H1 (cell line): Measurements from ENCODE around the gene ZSWIM4. TPM values are rescaled to one million over a fixed set of nuclear protein-coding genes. Genes with fewer than 3 reads are reported as not detected.

Source experiments
- CTCF ChIA-PET: fragments of 300-600 bp; sonication (Branson Sonifier 250); formaldehyde crosslinking; loops from one replicate; lab custom pipeline; 2021; ENCODE audit not compliant: partially characterized antibody; lab: Charles Lee
- POLR2A ChIA-PET: fragments of 300-600 bp; sonication (Branson Sonifier 250); formaldehyde crosslinking; loops from one replicate; lab custom pipeline; 2021; ENCODE audit warnings: inconsistent platforms; ENCODE audit not compliant: partially characterized antibody; lab: Charles Lee
- DNase-seq, 2 experiments: peaks; one replicate each; pipeline versions ENCODE4 v3.0.0 to v3.0.0-alpha.2; 2010 to 2022; ENCODE audit warnings: low spot score in 2 of 2, low read depth in 1 of 2, mixed read lengths in 1 of 2
- FAIRE-seq: peaks from 2 replicates; lab custom pipeline; 2011; peaks lifted over from hg19 to GRCh38; lab: Jason Lieb, UNC
- H2AFZ ChIP-seq: 2 replicates; pipeline ENCODE4 v1.8.1; 2012; ENCODE audit warnings: low read length, inconsistent platforms
- H2AK5ac ChIP-seq: 2 replicates; pipeline ENCODE4 v1.6.1; 2013; ENCODE audit warnings: low read depth, low read length
- H2BK120ac ChIP-seq: replicated peaks from 2 replicates; pipeline ENCODE3; 2013; ENCODE audit warnings: low read depth, low read length, inconsistent platforms
- H2BK12ac ChIP-seq: 2 replicates; pipeline ENCODE4 v1.6.1; 2013; ENCODE audit warnings: low read depth, low read length
- H2BK15ac ChIP-seq: 2 replicates; pipeline ENCODE4 v1.6.1; 2013; ENCODE audit warnings: low read length
- H2BK20ac ChIP-seq: 2 replicates; pipeline ENCODE4 v1.6.1; 2013; ENCODE audit warnings: low read length
- H2BK5ac ChIP-seq: 2 replicates; pipeline ENCODE4 v1.6.1; 2013; ENCODE audit warnings: low read depth, low read length
- H3K14ac ChIP-seq: 2 replicates; pipeline ENCODE4 v1.6.1; 2013; ENCODE audit warnings: inconsistent platforms; ENCODE audit not compliant: insufficient read length
- H3K18ac ChIP-seq: 2 replicates; pipeline ENCODE4 v1.6.1; 2013; ENCODE audit warnings: low read length; ENCODE audit errors: extremely low read depth
- H3K23ac ChIP-seq: 2 replicates; pipeline ENCODE4 v1.6.1; 2013; ENCODE audit warnings: inconsistent platforms; ENCODE audit not compliant: insufficient read length
- H3K23me2 ChIP-seq: 2 replicates; pipeline ENCODE4 v1.6.1; 2013; ENCODE audit warnings: low read depth, low read length
- H3K27ac ChIP-seq: 2 replicates; pipeline ENCODE4 v1.6.1; 2011; ENCODE audit warnings: low read depth, low read length, inconsistent platforms
- H3K27me3 ChIP-seq, 4 experiments: replicated peaks in 1 of 4; 1 replicate in 1 of 4; 2 replicates in 3 of 4; pipeline versions ENCODE4 v1.6.1 to v1.8.1; 2011 to 2013; ENCODE audit warnings: low read length in 3 of 4, mild to moderate bottlenecking in 3 of 4, inconsistent platforms in 2 of 4, mixed read lengths in 2 of 4, moderate library complexity in 1 of 4; ENCODE audit not compliant: control insufficient read depth in 3 of 4, insufficient read depth in 3 of 4; ENCODE audit errors: extremely low read depth in 1 of 4
- H3K36me3 ChIP-seq, 4 experiments: 2 replicates each; pipeline versions ENCODE4 v1.6.1 to v1.8.1; 2011 to 2013; ENCODE audit warnings: mild to moderate bottlenecking in 4 of 4, low read length in 3 of 4, moderate library complexity in 2 of 4, control low read depth in 1 of 4, inconsistent platforms in 1 of 4; ENCODE audit not compliant: insufficient read depth in 4 of 4, control insufficient read depth in 2 of 4
- H3K4ac ChIP-seq: replicated peaks from 2 replicates; pipeline ENCODE3; 2013; ENCODE audit warnings: low read length, low read depth, mixed read lengths, inconsistent platforms; ENCODE audit not compliant: insufficient read length
- H3K4me1 ChIP-seq, 4 experiments: replicated peaks in 1 of 4; 1 replicate in 1 of 4; 2 replicates in 3 of 4; pipeline versions ENCODE4 v1.6.1 to v1.8.1; 2011 to 2013; ENCODE audit warnings: low read length in 3 of 4, inconsistent platforms in 2 of 4, mixed read lengths in 1 of 4; ENCODE audit not compliant: insufficient read depth in 4 of 4, control insufficient read depth in 3 of 4
- H3K4me2 ChIP-seq, 2 experiments: 2 replicates each; pipeline versions ENCODE4 v1.6.1 to v1.8.1; 2011 to 2013; ENCODE audit warnings: low read depth in 2 of 2, low read length in 2 of 2, control low read depth in 1 of 2, inconsistent platforms in 1 of 2, mild to moderate bottlenecking in 1 of 2; ENCODE audit not compliant: insufficient read depth in 1 of 2
- H3K4me3 ChIP-seq, 4 experiments: fragments of 200-600, 300-600 bp in 1 of 4; sonication (generic), shearing (Covaris generic), sonication (Bioruptor Twin) in 1 of 4; 2 replicates each; pipeline versions ENCODE4 v1.5.1 to v1.8.1; 2011 to 2016; ENCODE audit warnings: low read length in 4 of 4, low read depth in 3 of 4, control low read depth in 2 of 4, inconsistent platforms in 2 of 4, mild to moderate bottlenecking in 2 of 4, mixed read lengths in 1 of 4, moderate library complexity in 1 of 4; ENCODE audit not compliant: insufficient read depth in 2 of 4; ENCODE audit errors: extremely low read depth in 1 of 4
- H3K56ac ChIP-seq: replicated peaks from 2 replicates; pipeline ENCODE3; 2013; ENCODE audit warnings: low read depth, mild to moderate bottlenecking, mixed read lengths, low read length, inconsistent platforms; ENCODE audit not compliant: insufficient read length
- H3K79me1 ChIP-seq: 2 replicates; pipeline ENCODE4 v1.6.1; 2013; ENCODE audit warnings: low read depth, low read length, control low read depth
- H3K79me2 ChIP-seq, 2 experiments: 2 replicates each; pipeline versions ENCODE4 v1.6.1 to v1.8.1; 2012 to 2013; ENCODE audit warnings: low read length in 2 of 2, mild to moderate bottlenecking in 2 of 2, inconsistent platforms in 1 of 2; ENCODE audit not compliant: insufficient read depth in 2 of 2, control insufficient read depth in 1 of 2
- H3K9ac ChIP-seq, 4 experiments: replicated peaks in 1 of 4; 1 replicate in 1 of 4; 2 replicates in 3 of 4; pipeline versions ENCODE4 v1.6.1 to v1.8.1; 2011 to 2013; ENCODE audit warnings: low read depth in 3 of 4, low read length in 3 of 4, control low read depth in 2 of 4, mild to moderate bottlenecking in 2 of 4, moderate library complexity in 2 of 4, inconsistent platforms in 1 of 4; ENCODE audit errors: extremely low read depth in 1 of 4
- H3K9me3 ChIP-seq, 2 experiments: 2 replicates each; pipeline versions ENCODE4 v1.6.1 to v1.8.1; 2012 to 2013; ENCODE audit warnings: mild to moderate bottlenecking in 2 of 2, moderate library complexity in 2 of 2, control low read depth in 1 of 2, inconsistent platforms in 1 of 2, low read depth in 1 of 2, low read length in 1 of 2, mixed read lengths in 1 of 2; ENCODE audit not compliant: insufficient read depth in 2 of 2
- H4K20me1 ChIP-seq, 2 experiments: replicated peaks in 1 of 2; 2 replicates each; pipeline versions ENCODE3 to v1.8.1; 2011 to 2013; ENCODE audit warnings: inconsistent platforms in 2 of 2, low read length in 2 of 2, mild to moderate bottlenecking in 1 of 2; ENCODE audit not compliant: insufficient read depth in 2 of 2, control insufficient read depth in 1 of 2
- H4K5ac ChIP-seq: 2 replicates; pipeline ENCODE4 v1.6.1; 2013; ENCODE audit warnings: low read length, low read depth, mixed read lengths, inconsistent platforms; ENCODE audit not compliant: insufficient read length
- H4K8ac ChIP-seq: 2 replicates; pipeline ENCODE4 v1.8.0; 2013; ENCODE audit warnings: mild to moderate bottlenecking, moderate library complexity, low read length, inconsistent platforms; ENCODE audit not compliant: insufficient read depth; ENCODE audit errors: extremely low read depth
- H4K91ac ChIP-seq: replicated peaks from 2 replicates; pipeline ENCODE3; 2013; ENCODE audit warnings: low read length, mixed read lengths, inconsistent platforms; ENCODE audit not compliant: insufficient read length
- BACH1 ChIP-seq: IDR thresholded peaks from 2 replicates; pipeline ENCODE4 v1.6.1; 2012; ENCODE audit warnings: low read length, improper control_type of control experiment
- FOSL1 ChIP-seq: IDR thresholded peaks from 2 replicates; pipeline ENCODE4 v1.6.1; 2011; ENCODE audit warnings: mild to moderate bottlenecking, low read depth, low read length, moderate library complexity; ENCODE audit not compliant: insufficient read depth
- GABPA ChIP-seq: IDR thresholded peaks from 2 replicates; pipeline ENCODE4 v1.6.1; 2011; ENCODE audit warnings: mild to moderate bottlenecking, low read length, moderate library complexity, borderline replicate concordance; ENCODE audit not compliant: insufficient read depth
- HDAC6 ChIP-seq: IDR thresholded peaks from one replicate; pipeline ENCODE4 v1.7.1; 2012; ENCODE audit warnings: low read depth, mild to moderate bottlenecking, inconsistent platforms, low read length, moderate library complexity
- JUN ChIP-seq: IDR thresholded peaks from 2 replicates; pipeline ENCODE4 v1.6.1; 2011; ENCODE audit warnings: low read depth, mild to moderate bottlenecking, improper control_type of control experiment, low read length
- KDM1A ChIP-seq: fragments of 200-600, 300-600 bp; sonication (generic); IDR thresholded peaks from 2 replicates; pipeline ENCODE4 v1.7.1; 2016; ENCODE audit warnings: mild to moderate bottlenecking, low read length, borderline replicate concordance
- NANOG ChIP-seq: IDR thresholded peaks from 2 replicates; pipeline ENCODE4 v1.6.1; 2011; ENCODE audit warnings: low read length, low read depth, mild to moderate bottlenecking, inconsistent platforms; ENCODE audit not compliant: insufficient read depth, poor library complexity, severe bottlenecking
- POLR2A ChIP-seq, 2 experiments: IDR thresholded peaks; 1 replicate in 1 of 2; 2 replicates in 1 of 2; pipeline ENCODE4 v1.6.1; 2011; ENCODE audit warnings: low read depth in 2 of 2, low read length in 2 of 2, mild to moderate bottlenecking in 2 of 2; ENCODE audit errors: control extremely low read depth in 1 of 2
- RNF2 ChIP-seq: fragments of 200-900, 300-1000 bp; sonication (generic); IDR thresholded peaks from 2 replicates; pipeline ENCODE4 v1.7.1; 2016; ENCODE audit warnings: borderline replicate concordance, low read depth, mild to moderate bottlenecking, antibody characterized with exemption, low read length; ENCODE audit not compliant: poor library complexity, severe bottlenecking; ENCODE audit errors: missing control alignments
- SIRT6 ChIP-seq: IDR thresholded peaks from one replicate; pipeline ENCODE4 v1.7.1; 2012; ENCODE audit warnings: low read length, inconsistent platforms
- TEAD4 ChIP-seq: IDR thresholded peaks from 2 replicates; pipeline ENCODE4 v1.6.1; 2012; ENCODE audit warnings: low read depth, low read length, inconsistent platforms, mixed read lengths
- YY1 ChIP-seq: IDR thresholded peaks from 2 replicates; pipeline ENCODE4 v1.6.1; 2011; ENCODE audit warnings: low read depth, mild to moderate bottlenecking, low read length
- ZNF274 ChIP-seq: IDR thresholded peaks from 2 replicates; pipeline ENCODE4 v1.7.0; 2012; ENCODE audit warnings: low read length, borderline replicate concordance; ENCODE audit errors: extremely low read depth
- WGBS, 2 experiments: shearing (Covaris generic) in 1 of 2; methylation state at CpG; one replicate each; pipeline versions ENCODE4 v1.1.6 to v1.1.7; 2013 to 2015; ENCODE audit warnings: low lambda C conversion rate in 2 of 2, mixed read lengths in 2 of 2, inconsistent platforms in 1 of 2, low coverage in 1 of 2, missing lambda C conversion rate in 1 of 2; ENCODE audit not compliant: insufficient replicate concordance in 2 of 2, insufficient coverage in 1 of 2, insufficient read length in 1 of 2; ENCODE audit errors: extremely low coverage in 1 of 2, missing lambda C conversion rate in 1 of 2; 5-methylcytosine and 5-hydroxymethylcytosine counted together
- polyA plus RNA-seq, 7 experiments: library from polyadenylated mRNA; depleted of rRNA in 3 of 7; stranded (reverse) in 5 of 7; unstranded in 2 of 7; fragments of >200 nt in 5 of 7; fragments of 200-250 nt in 2 of 7; gene quantifications; 1 replicate in 5 of 7; 2 replicates in 1 of 7; 4 replicates in 1 of 7; pipeline versions ENCODE4 v1.2.1 to v1.2.3, GENCODE V29; 2011 to 2013; ENCODE audit warnings: missing spikeins in 2 of 7, mixed read lengths in 2 of 7
- total RNA-seq: library from RNA; stranded (reverse); fragmentation: NEBNext Ultra II Directional; extraction: Animal tissue kit (Norgen Biotek cat#: 25700); gene quantifications from 2 replicates; pipeline ENCODE4 v1.2.1, GENCODE V29; 2021

ZSWIM4 gene
- total and polyA plus RNA-seq, 2 of the 8 experiments (the other 6 are each of a cell fraction or from before 2014, with no cell fraction given): 12.2 to 31.1 TPM

- no peak for FAIRE-seq
- TF ChIP-seq BACH1: no peak
- no peak for TF ChIP-seq KDM1A
- no peak for TF ChIP-seq YY1
- TF ChIP-seq HDAC6: no peak
- no peak for TF ChIP-seq SIRT6
- no peak for TF ChIP-seq NANOG
- TF ChIP-seq FOSL1: no peak
- TF ChIP-seq RNF2: no peak
- TF ChIP-seq TEAD4: no peak
- TF ChIP-seq POLR2A (IDR thresholded peaks at IDR 0.05; ENCODE audit: control extremely low read depth in 1 of 2, low read depth in 2 of 2, low read length in 2 of 2): no peak
- TF ChIP-seq JUN: no peak
- TF ChIP-seq ZNF274: no peak
- TF ChIP-seq GABPA: no peak
Observed at GRCh38 chr19:13782537-13782936, 12.7 kb upstream of the ZSWIM4 start.

More at GRCh38 chr19:13782537-13782936, 12.7 kb upstream of the ZSWIM4 start:
- no peak overlapping the region for H4K8ac ChIP-seq
- CTCF ChIA-PET: interaction anchor here (0.6 to 6.6 kb wide), 7 partner anchors 13 to 79 kb away, joined by 3 to 70 read pairs (median 5); partner anchors contain the start of gene ZSWIM4
- H3K14ac ChIP-seq: no peak overlapping the region
- peaks cover 0 to 7% of the 10 kb centered on the region in 2 experiments for H4K20me1 ChIP-seq
- H3K4me3 ChIP-seq: no peak overlapping the region
- H3K23ac ChIP-seq: no peak overlapping the region
- no peaks in the 10 kb centered on the region for H3K23me2 ChIP-seq
- H3K4me2 ChIP-seq: no peak overlapping the region
- no peaks in the 10 kb centered on the region for H3K9me3 ChIP-seq
- POLR2A ChIA-PET: interaction anchor here (1.4 to 6.6 kb wide), 5 partner anchors 8 to 79 kb away, joined by 3 to 56 read pairs (median 11); partner anchors contain the start of genes C19orf53 and ZSWIM4
- H2BK5ac ChIP-seq: no peak overlapping the region
- H3K56ac ChIP-seq: no peak overlapping the region
- no peak overlapping the region for H2BK120ac ChIP-seq
- peaks cover 0 to 3% (median 1%) of the 10 kb centered on the region in 4 experiments; a peak in 3 of 7 replicates for H3K4me1 ChIP-seq
- no peak overlapping the region for H3K9ac ChIP-seq
- 93% methylated on average over 8 of the region's 8 CpGs; no CpG with 5 or more reads in 1 of the 2 experiments for WGBS, 2 experiments
- no peak overlapping the region for H4K5ac ChIP-seq
- H2BK20ac ChIP-seq: no peak overlapping the region
- H3K79me2 ChIP-seq: no peaks in the 10 kb centered on the region
- no peak overlapping the region for H3K18ac ChIP-seq
- H2BK15ac ChIP-seq: 0 out of 2 replicates have a peak overlapping the region, but pooled peaks have one; percentile 20
- peaks cover 5% of the 10 kb centered on the region; the same call in 1 of the 2 replicates for H3K79me1 ChIP-seq
- H3K4ac ChIP-seq: no peak overlapping the region
- no peak overlapping the region for H4K91ac ChIP-seq
- H3K36me3 ChIP-seq: peaks cover 11 to 21% (median 18%) of the 10 kb centered on the region in 4 experiments
- no peak overlapping the region for H2AFZ ChIP-seq
- H2BK12ac ChIP-seq: no peak overlapping the region
- no peak overlapping the region for H2AK5ac ChIP-seq
- no peak overlapping the region for H3K27ac ChIP-seq
- no peak for DNase-seq
- H3K27me3 ChIP-seq: no peaks in the 10 kb centered on the region; a peak in 2 of 7 replicates
